ENCODE data around the gene ADCY1. TPM values are rescaled to one million over a fixed set of nuclear protein-coding genes. Genes with fewer than 3 reads are reported as not detected.

The ADCY1 gene
- total RNA-seq, 1 experiment from 2014 or later = 0.66 TPM

- no peaks in the 10 kb centered on the region for H3K36me3 ChIP-seq
- no peaks in the 10 kb centered on the region for H3K9me3 ChIP-seq
- no peak overlapping the region for H3K4me3 ChIP-seq
- DNase-seq = no peak
- no peaks in the 10 kb centered on the region for H3K27me3 ChIP-seq
Observed at GRCh38 chr7:45599851-45600706, 25.9 kb downstream of the ADCY1 start.

- DNase-seq = no peak
Observed at GRCh38 chr7:45601094-45601493, 26.9 kb downstream of the ADCY1 start.

GRCh38 chr7:45601816-45602540, 27.8 kb downstream of the ADCY1 start:
- Histone ChIP-seq H3K36me3 (no peaks in the 10 kb centered on the region), H3K9me3 (no peaks in the 10 kb centered on the region), H3K27me3 (no peaks in the 10 kb centered on the region), H3K4me3 (no peak overlapping the region)
- DNase-seq = no peak

More at GRCh38 chr7:45601094-45601493, 26.9 kb downstream of the ADCY1 start:
- Histone ChIP-seq H3K27me3 (no peaks in the 10 kb centered on the region), H3K9me3 (no peaks in the 10 kb centered on the region), H3K4me3 (no peak overlapping the region), H3K36me3 (no peaks in the 10 kb centered on the region)

GRCh38 chr7:45606050-45606449, 31.9 kb downstream of the ADCY1 start:
- H3K9me3 ChIP-seq = no peaks in the 10 kb centered on the region
- DNase-seq = no peak
- H3K36me3 ChIP-seq = no peaks in the 10 kb centered on the region
- H3K4me3 ChIP-seq = no peak overlapping the region
- no peaks in the 10 kb centered on the region for H3K27me3 ChIP-seq

GRCh38 chr7:45606931-45607330, 32.8 kb downstream of the ADCY1 start:
- Histone ChIP-seq H3K9me3 (no peaks in the 10 kb centered on the region), H3K27me3 (no peaks in the 10 kb centered on the region), H3K36me3 (no peaks in the 10 kb centered on the region), H3K4me3 (no peak overlapping the region)
- no peak for DNase-seq

- no peaks in the 10 kb centered on the region for H3K27me3 ChIP-seq
- DNase-seq = no peak
- H3K9me3 ChIP-seq = no peaks in the 10 kb centered on the region
- no peak overlapping the region for H3K4me3 ChIP-seq
- H3K36me3 ChIP-seq = no peaks in the 10 kb centered on the region
Observed at GRCh38 chr7:45609180-45609579, 35.0 kb downstream of the ADCY1 start.

GRCh38 chr7:45610019-45610418, 35.9 kb downstream of the ADCY1 start:
- Histone ChIP-seq H3K36me3 (no peaks in the 10 kb centered on the region), H3K4me3 (no peak overlapping the region), H3K27me3 (no peaks in the 10 kb centered on the region), H3K9me3 (no peaks in the 10 kb centered on the region)
- DNase-seq = no peak

GRCh38 chr7:45610660-45611299, 36.6 kb downstream of the ADCY1 start:
- no peak for DNase-seq
- no peaks in the 10 kb centered on the region for H3K9me3 ChIP-seq
- no peak overlapping the region for H3K4me3 ChIP-seq
- H3K36me3 ChIP-seq = no peaks in the 10 kb centered on the region
- H3K27me3 ChIP-seq = no peaks in the 10 kb centered on the region

- Histone ChIP-seq H3K9me3 (no peaks in the 10 kb centered on the region; the same call in none of the 2 replicates), H3K4me3 (no peak overlapping the region), H3K36me3 (no peaks in the 10 kb centered on the region), H3K27me3 (no peaks in the 10 kb centered on the region)
- DNase-seq = no peak
Observed at GRCh38 chr7:45617166-45617565, 43.0 kb downstream of the ADCY1 start.

- Histone ChIP-seq H3K36me3 (no peaks in the 10 kb centered on the region), H3K9me3 (no peaks in the 10 kb centered on the region; the same call in none of the 2 replicates), H3K27me3 (no peaks in the 10 kb centered on the region), H3K4me3 (no peak overlapping the region)
- no peak for DNase-seq
Observed at GRCh38 chr7:45622058-45622457, 47.9 kb downstream of the ADCY1 start.

GRCh38 chr7:45623157-45623556, 49.0 kb downstream of the ADCY1 start:
- no peaks in the 10 kb centered on the region; the same call in 1 of the 2 replicates for H3K9me3 ChIP-seq
- H3K36me3 ChIP-seq = no peaks in the 10 kb centered on the region
- H3K4me3 ChIP-seq = no peak overlapping the region
- H3K27me3 ChIP-seq = no peaks in the 10 kb centered on the region
- DNase-seq = no peak

- Histone ChIP-seq H3K36me3 (no peaks in the 10 kb centered on the region), H3K27me3 (no peaks in the 10 kb centered on the region), H3K4me3 (no peak overlapping the region), H3K9me3 (no peaks in the 10 kb centered on the region; the same call in 1 of the 2 replicates)
- no peak for DNase-seq
Observed at GRCh38 chr7:45623740-45624391, 49.7 kb downstream of the ADCY1 start.

GRCh38 chr7:45624392-45624760, 50.2 kb downstream of the ADCY1 start:
- no peaks in the 10 kb centered on the region for H3K27me3 ChIP-seq
- no peak for DNase-seq
- no peaks in the 10 kb centered on the region for H3K9me3 ChIP-seq
- H3K36me3 ChIP-seq = no peaks in the 10 kb centered on the region
- no peak overlapping the region for H3K4me3 ChIP-seq

GRCh38 chr7:45625067-45625466, 50.9 kb downstream of the ADCY1 start:
- no peaks in the 10 kb centered on the region for H3K27me3 ChIP-seq
- no peak overlapping the region for H3K4me3 ChIP-seq
- no peaks in the 10 kb centered on the region for H3K36me3 ChIP-seq
- peaks cover 2% of the 10 kb centered on the region; the same call in 1 of the 2 replicates for H3K9me3 ChIP-seq
- DNase-seq = no peak

- no peaks in the 10 kb centered on the region for H3K36me3 ChIP-seq
- H3K9me3 ChIP-seq = peaks cover 2% of the 10 kb centered on the region; the same call in 1 of the 2 replicates
- no peak for DNase-seq
- no peak overlapping the region for H3K4me3 ChIP-seq
- H3K27me3 ChIP-seq = no peaks in the 10 kb centered on the region
Observed at GRCh38 chr7:45625714-45626440, 51.7 kb downstream of the ADCY1 start.
